GM12873 (cell line): ENCODE data around the gene LIPA.

Experiments
- TF ChIP-seq, protein P1 (sequence below): IDR thresholded peaks from 2 replicates; pipeline ENCODE4 v1.5.1; 2012; ENCODE audit warnings: low read depth, mild to moderate bottlenecking, moderate library complexity, low read length, control low read depth; ENCODE audit not compliant: insufficient read depth; ENCODE audit errors: missing control alignments

The LIPA gene

DNA sequence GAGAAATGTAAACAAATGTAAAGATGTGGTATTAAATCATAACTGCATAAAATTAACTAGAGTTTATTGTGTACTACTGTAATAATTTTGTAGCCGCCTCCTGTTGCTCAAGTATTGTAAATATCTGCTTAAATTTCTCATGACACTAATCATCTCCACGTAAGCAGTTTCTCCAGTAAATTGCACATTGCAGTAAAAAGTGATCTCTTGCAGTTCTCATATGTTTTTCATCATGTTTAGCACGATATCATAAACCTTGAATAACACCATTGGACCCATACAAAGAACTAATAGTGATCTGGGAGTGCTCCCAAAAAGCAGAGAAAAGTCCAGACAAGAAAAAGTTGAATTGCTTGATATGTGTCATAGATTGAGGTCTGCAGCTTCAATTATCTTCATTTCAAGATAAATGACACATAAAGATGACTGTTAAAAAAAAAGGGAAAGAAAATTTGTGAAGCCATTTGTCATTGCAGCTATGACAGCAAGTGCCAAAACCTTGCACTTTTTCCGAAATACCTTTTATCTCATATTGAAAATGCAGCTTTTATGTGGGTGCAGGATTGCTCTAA is 15.3 kb downstream of the LIPA start:
- TF ChIP-seq, protein P1, sequence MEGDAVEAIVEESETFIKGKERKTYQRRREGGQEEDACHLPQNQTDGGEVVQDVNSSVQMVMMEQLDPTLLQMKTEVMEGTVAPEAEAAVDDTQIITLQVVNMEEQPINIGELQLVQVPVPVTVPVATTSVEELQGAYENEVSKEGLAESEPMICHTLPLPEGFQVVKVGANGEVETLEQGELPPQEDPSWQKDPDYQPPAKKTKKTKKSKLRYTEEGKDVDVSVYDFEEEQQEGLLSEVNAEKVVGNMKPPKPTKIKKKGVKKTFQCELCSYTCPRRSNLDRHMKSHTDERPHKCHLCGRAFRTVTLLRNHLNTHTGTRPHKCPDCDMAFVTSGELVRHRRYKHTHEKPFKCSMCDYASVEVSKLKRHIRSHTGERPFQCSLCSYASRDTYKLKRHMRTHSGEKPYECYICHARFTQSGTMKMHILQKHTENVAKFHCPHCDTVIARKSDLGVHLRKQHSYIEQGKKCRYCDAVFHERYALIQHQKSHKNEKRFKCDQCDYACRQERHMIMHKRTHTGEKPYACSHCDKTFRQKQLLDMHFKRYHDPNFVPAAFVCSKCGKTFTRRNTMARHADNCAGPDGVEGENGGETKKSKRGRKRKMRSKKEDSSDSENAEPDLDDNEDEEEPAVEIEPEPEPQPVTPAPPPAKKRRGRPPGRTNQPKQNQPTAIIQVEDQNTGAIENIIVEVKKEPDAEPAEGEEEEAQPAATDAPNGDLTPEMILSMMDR, result no peak

DNA sequence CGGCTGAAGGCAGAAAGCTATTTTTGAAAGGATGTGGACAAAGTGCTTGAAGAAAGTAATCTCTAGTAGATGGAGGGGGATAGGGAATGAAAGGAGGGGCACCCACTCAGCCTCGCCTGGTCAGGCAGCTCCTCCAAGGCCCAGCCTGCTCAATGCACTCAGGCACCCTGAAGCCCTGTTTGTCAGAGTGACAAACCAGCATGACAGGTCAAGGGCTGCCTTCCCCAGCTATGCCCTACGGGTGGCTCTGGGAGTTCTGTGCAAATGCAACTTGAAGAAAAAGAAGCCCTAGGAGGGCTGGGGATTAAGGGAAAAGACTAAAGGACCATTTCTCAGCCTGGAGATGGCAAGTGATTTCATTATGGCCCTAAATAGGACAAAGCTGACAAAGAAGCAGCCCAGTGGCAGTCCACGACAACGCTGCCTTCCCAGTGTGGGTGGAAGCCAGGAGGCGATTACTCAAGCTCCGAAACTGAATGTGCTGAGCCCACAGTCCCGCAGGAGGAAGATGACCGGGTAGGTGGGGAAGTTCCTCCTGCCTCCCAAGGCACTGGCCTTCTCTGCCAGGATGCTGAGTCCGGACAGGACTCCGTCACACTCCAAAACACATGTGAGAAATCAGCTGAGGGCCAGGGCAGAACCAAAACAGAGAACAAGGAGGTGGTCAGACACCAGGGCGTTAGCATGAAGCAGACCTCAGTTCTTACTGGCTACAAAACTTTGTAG is 16.3 kb downstream of the LIPA start:
- TF ChIP-seq, protein P1, result no peak

DNA sequence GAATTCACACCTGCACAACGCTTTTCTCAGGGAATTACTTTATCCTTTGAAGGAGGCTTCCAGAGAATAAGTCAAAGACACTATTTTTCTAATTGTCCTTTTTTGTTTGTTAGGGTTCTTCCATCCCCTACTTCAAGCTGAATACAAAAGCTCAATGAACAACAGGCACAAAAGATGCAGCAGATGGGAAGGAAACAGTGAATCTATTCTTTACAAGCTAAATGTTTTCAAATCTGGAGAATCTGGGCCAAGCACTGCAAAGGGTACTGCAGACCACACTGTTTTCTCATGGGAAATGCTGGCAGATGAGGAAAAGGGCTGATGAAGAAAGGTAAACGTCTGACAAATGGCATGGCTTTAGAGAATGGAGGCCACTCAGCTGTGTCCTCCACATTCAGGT is 18.5 kb downstream of the LIPA start:
- TF ChIP-seq, protein P1, result no peak

DNA sequence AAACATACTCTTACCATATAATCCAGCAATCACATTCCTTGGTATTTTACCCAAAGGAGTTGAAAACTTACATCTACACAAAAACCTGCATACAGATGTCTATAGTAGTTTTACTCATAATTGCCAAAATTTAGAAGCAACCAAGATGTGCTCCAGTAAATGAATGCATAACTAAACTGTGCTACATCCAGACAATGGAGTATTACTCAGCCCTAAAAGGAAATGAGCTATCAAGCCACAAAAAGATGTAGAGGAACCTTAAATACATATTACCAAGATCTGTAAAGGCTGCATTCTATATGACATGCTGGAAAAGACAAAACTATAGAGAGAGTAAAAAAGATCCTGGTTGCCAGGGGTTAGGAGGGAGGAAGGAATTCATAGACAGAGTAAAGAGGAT is 22.6 kb downstream of the LIPA start:
- TF ChIP-seq, protein P1, result no peak

DNA sequence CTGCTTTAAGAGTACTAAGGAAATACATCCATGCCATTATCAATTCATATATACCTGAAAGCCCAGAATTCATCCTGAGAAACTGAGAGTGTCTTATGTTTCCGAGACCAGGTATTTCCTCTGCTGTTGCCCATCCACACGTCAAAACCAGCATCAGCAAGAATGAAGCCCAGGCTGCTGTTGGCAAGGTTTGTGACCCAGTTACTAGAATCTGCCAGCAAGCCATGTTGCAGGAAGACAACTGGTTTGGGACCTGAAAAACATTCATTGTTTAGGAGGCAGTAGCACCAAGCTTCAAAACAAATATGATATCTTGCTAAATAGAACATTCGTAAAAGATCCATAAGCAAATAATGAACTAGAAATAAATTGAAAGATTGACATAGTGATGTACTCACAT is 23.4 kb downstream of the LIPA start:
- TF ChIP-seq, protein P1, result no peak

DNA sequence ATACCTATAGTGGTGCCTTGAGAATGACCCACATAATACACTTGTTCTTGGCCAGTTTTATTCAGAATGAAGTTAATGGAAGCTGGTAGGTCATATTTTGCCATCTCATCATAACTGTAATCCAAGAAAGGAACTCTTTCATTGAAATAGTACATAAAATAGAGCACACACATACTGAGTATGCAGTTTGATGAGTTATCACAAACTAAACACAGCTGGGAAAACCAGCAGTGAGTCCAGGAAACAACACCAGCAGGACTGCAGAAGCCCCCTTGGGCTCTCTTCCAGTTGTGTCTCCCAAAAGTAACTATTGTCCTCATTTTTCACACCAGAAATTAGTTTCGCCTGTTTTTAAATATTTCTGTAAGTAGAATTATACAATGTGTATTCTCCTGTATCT is 24.7 kb downstream of the LIPA start:
- TF ChIP-seq, protein P1, result no peak

DNA sequence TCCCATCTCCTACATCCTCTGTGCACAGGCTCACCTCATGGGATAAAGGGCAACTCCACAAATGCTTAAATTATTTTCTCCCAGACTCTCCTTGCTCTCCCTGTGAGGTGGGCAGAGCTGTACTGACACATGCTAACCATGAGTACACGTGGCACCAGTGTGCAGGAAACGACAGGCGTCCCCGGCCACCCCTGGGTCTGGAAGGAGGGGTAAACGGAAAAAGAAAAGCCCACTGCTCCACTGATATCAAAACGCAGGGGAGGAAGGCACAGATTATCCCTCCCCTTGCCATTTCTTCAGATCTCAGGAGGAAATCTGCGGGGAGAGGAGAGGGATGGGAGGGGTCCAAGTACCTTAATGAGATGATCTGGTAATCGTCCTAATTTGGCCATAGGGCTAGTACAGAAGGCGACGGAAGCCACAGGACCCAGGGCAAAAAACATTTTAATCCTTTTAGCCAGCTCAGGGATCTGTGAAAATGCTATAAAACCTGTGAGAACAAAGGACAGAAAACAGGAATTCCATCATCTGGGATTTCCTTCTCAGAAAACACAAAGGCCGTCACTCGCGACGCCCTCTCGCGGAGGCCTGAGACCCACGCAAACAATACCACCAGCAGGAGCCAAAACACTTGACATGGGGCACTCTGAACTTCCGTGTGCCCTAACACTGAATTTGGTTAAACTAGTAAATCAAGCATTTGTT is 26.7 kb downstream of the LIPA start:
- TF ChIP-seq, protein P1, result no peak
